Trophoblast cell (in vitro differentiated cells and primary cell): Measurements from ENCODE around the gene BCAS4.
A peak's percentile ranks its signal among the peaks of the same experiment; 100 is the strongest.

ENCODE experiments used
- DNase-seq, 2 donors: peaks; one replicate each; pipeline ENCODE4 v3.0.0-alpha.2; 2016
- H2AFZ ChIP-seq: 2 replicates; pipeline ENCODE4 v1.6.1; 2013; ENCODE audit warnings: low read length, moderate library complexity, mild to moderate bottlenecking; ENCODE audit not compliant: insufficient read depth, poor library complexity
- H2AK5ac ChIP-seq: 2 replicates; pipeline ENCODE4 v1.6.1; 2013; ENCODE audit warnings: mild to moderate bottlenecking, low read length
- H2BK120ac ChIP-seq: 2 replicates; pipeline ENCODE4 v1.6.1; 2013; ENCODE audit warnings: low read length, mild to moderate bottlenecking, moderate library complexity; ENCODE audit not compliant: insufficient read depth, poor library complexity
- H2BK12ac ChIP-seq: 2 replicates; pipeline ENCODE4 v1.6.1; 2013; ENCODE audit warnings: mild to moderate bottlenecking, low read length, moderate library complexity
- H2BK5ac ChIP-seq: 2 replicates; pipeline ENCODE4 v1.6.1; 2013; ENCODE audit warnings: low read length, low read depth, moderate library complexity, mild to moderate bottlenecking; ENCODE audit not compliant: poor library complexity
- H3K14ac ChIP-seq: 2 replicates; pipeline ENCODE4 v1.6.1; 2013; ENCODE audit warnings: mild to moderate bottlenecking, low read length
- H3K18ac ChIP-seq: 2 replicates; pipeline ENCODE4 v1.6.1; 2013; ENCODE audit warnings: mild to moderate bottlenecking, low read length
- H3K23ac ChIP-seq: 2 replicates; pipeline ENCODE4 v1.6.1; 2013; ENCODE audit warnings: low read length
- H3K27ac ChIP-seq: 2 replicates; pipeline ENCODE4 v1.5.1; 2013; ENCODE audit warnings: low read depth, mild to moderate bottlenecking, inconsistent platforms, low read length, moderate library complexity
- H3K27me3 ChIP-seq: 2 replicates; pipeline ENCODE4 v1.6.1; 2013; ENCODE audit warnings: inconsistent platforms, mild to moderate bottlenecking, low read length, moderate library complexity; ENCODE audit not compliant: insufficient read depth
- H3K36me3 ChIP-seq, 2 experiments: 1 replicate in 1 of 2; 2 replicates in 1 of 2; pipeline ENCODE4 v1.6.1; 2013; ENCODE audit warnings: low read length in 2 of 2, mild to moderate bottlenecking in 2 of 2, moderate library complexity in 1 of 2; ENCODE audit not compliant: insufficient read depth in 2 of 2, control insufficient read depth in 1 of 2
- H3K4ac ChIP-seq: 2 replicates; pipeline ENCODE4 v1.6.1; 2013; ENCODE audit warnings: low read depth, mild to moderate bottlenecking, low read length, moderate library complexity
- H3K4me1 ChIP-seq, 2 experiments: 1 replicate in 1 of 2; 2 replicates in 1 of 2; pipeline ENCODE4 v1.6.1; 2013; ENCODE audit warnings: low read length in 2 of 2, mild to moderate bottlenecking in 2 of 2, moderate library complexity in 1 of 2; ENCODE audit not compliant: insufficient read depth in 2 of 2, control insufficient read depth in 1 of 2
- H3K4me2 ChIP-seq: 2 replicates; pipeline ENCODE4 v1.6.1; 2013; ENCODE audit warnings: inconsistent platforms, mild to moderate bottlenecking, low read length, moderate library complexity
- H3K4me3 ChIP-seq: 2 replicates; pipeline ENCODE4 v1.5.1; 2013; ENCODE audit warnings: mild to moderate bottlenecking, low read depth, low read length, inconsistent platforms
- H3K79me1 ChIP-seq: one replicate; pipeline ENCODE4 v1.6.1; 2013; ENCODE audit warnings: low read length
- H3K79me2 ChIP-seq: 2 replicates; pipeline ENCODE4 v1.6.1; 2013; ENCODE audit warnings: low read length, mild to moderate bottlenecking; ENCODE audit not compliant: control insufficient read depth, insufficient read depth, poor library complexity
- H3K9ac ChIP-seq: 2 replicates; pipeline ENCODE4 v1.6.1; 2013; ENCODE audit warnings: mild to moderate bottlenecking, low read length
- H3K9me3 ChIP-seq: 2 replicates; pipeline ENCODE4 v1.6.1; 2013; ENCODE audit warnings: low read depth, mild to moderate bottlenecking, control low read depth, inconsistent platforms, low read length; ENCODE audit not compliant: insufficient read depth
- H4K12ac ChIP-seq: 2 replicates; pipeline ENCODE4 v1.6.1; 2013; ENCODE audit warnings: low read depth, mild to moderate bottlenecking, low read length, moderate library complexity
- H4K8ac ChIP-seq: 2 replicates; pipeline ENCODE4 v1.6.1; 2013; ENCODE audit warnings: low read depth, mild to moderate bottlenecking, low read length, moderate library complexity
- H4K91ac ChIP-seq: one replicate; pipeline ENCODE4 v1.6.1; 2013; ENCODE audit warnings: low read depth, mild to moderate bottlenecking, low read length, moderate library complexity
- WGBS: extraction: QIAGEN DNeasy Blood & Tissue Kit; methylation state at CpG from one replicate; pipeline ENCODE4 v1.1.7; 2013; ENCODE audit warnings: missing lambda C conversion rate; ENCODE audit not compliant: insufficient read length, insufficient coverage; ENCODE audit errors: extremely low coverage; 5-methylcytosine and 5-hydroxymethylcytosine counted together

BCAS4 gene

GRCh38 chr20:50850721-50851286 lies 55.9 kb downstream of the BCAS4 start:
- Histone ChIP-seq H2BK5ac (no peak overlapping the region), H3K79me2 (no peaks in the 10 kb centered on the region), H3K4me2 (no peak overlapping the region), H3K9me3 (peaks cover 5% of the 10 kb centered on the region), H3K14ac (no peak overlapping the region), H4K91ac (no peak overlapping the region), H3K9ac (no peak overlapping the region), H3K27me3 (no peaks in the 10 kb centered on the region), H2BK120ac (no peak overlapping the region), H2BK12ac (no peak overlapping the region), H3K79me1 (no peaks in the 10 kb centered on the region), H3K4me3 (no peak overlapping the region), H3K4me1 (peaks cover under 1 to 1% of the 10 kb centered on the region in 2 experiments), H2AK5ac (no peak overlapping the region), H4K12ac (no peak overlapping the region), H2AFZ (no peak overlapping the region), H3K27ac (no peak overlapping the region), H3K23ac (no peak overlapping the region), H3K18ac (no peak overlapping the region), H3K4ac (no peak overlapping the region), H4K8ac (no peak overlapping the region), H3K36me3 (no peaks in the 10 kb centered on the region)
- no peak for DNase-seq
- no CpG with 5 or more reads among the region's 13 CpGs for WGBS

GRCh38 chr20:50852085-50852484 lies 57.2 kb downstream of the BCAS4 start:
- no peak overlapping the region for H3K23ac ChIP-seq

GRCh38 chr20:50854506-50855249 lies 59.8 kb downstream of the BCAS4 start:
- H3K4me1 ChIP-seq, result peaks cover 3 to 6% of the 10 kb centered on the region in 2 experiments
- no peak overlapping the region for H3K23ac ChIP-seq
- H4K12ac ChIP-seq, result no peak overlapping the region
- no peak overlapping the region for H2BK120ac ChIP-seq
- DNase-seq, result no peak
- H3K27me3 ChIP-seq, result no peaks in the 10 kb centered on the region
- no peaks in the 10 kb centered on the region for H3K36me3 ChIP-seq
- no peak overlapping the region for H3K18ac ChIP-seq
- no peaks in the 10 kb centered on the region for H3K79me2 ChIP-seq
- H2AFZ ChIP-seq, result no peak overlapping the region
- H3K4ac ChIP-seq, result no peak overlapping the region
- H3K9ac ChIP-seq, result no peak overlapping the region
- H4K8ac ChIP-seq, result no peak overlapping the region
- H3K79me1 ChIP-seq, result no peaks in the 10 kb centered on the region
- no peak overlapping the region for H3K27ac ChIP-seq
- no peak overlapping the region for H2BK12ac ChIP-seq
- H2AK5ac ChIP-seq, result no peak overlapping the region
- H3K14ac ChIP-seq, result no peak overlapping the region
- no peak overlapping the region for H3K4me2 ChIP-seq
- H4K91ac ChIP-seq, result no peak overlapping the region
- peaks cover 5% of the 10 kb centered on the region for H3K9me3 ChIP-seq
- H2BK5ac ChIP-seq, result no peak overlapping the region
- WGBS, result no CpG with 5 or more reads among the region's 18 CpGs
- no peak overlapping the region for H3K4me3 ChIP-seq

More at GRCh38 chr20:50852085-50852484, 57.2 kb downstream of the BCAS4 start:
- no peak overlapping the region for H2AK5ac ChIP-seq
- H2BK5ac ChIP-seq, result no peak overlapping the region
- no peak overlapping the region for H3K4me3 ChIP-seq
- WGBS, result no CpG with 5 or more reads among the region's 9 CpGs
- H3K9ac ChIP-seq, result no peak overlapping the region
- H3K27me3 ChIP-seq, result no peaks in the 10 kb centered on the region
- H3K79me2 ChIP-seq, result no peaks in the 10 kb centered on the region
- no peak overlapping the region for H2BK120ac ChIP-seq
- DNase-seq, result no peak
- H2AFZ ChIP-seq, result no peak overlapping the region
- H2BK12ac ChIP-seq, result no peak overlapping the region
- H3K18ac ChIP-seq, result no peak overlapping the region
- H4K8ac ChIP-seq, result no peak overlapping the region
- H3K4me1 ChIP-seq, result peaks cover 3 to 6% of the 10 kb centered on the region in 2 experiments
- no peak overlapping the region for H4K91ac ChIP-seq
- no peak overlapping the region for H3K27ac ChIP-seq
- no peak overlapping the region for H3K4ac ChIP-seq
- no peak overlapping the region for H3K4me2 ChIP-seq
- H3K9me3 ChIP-seq, result peaks cover 5% of the 10 kb centered on the region
- H3K79me1 ChIP-seq, result no peaks in the 10 kb centered on the region
- H3K14ac ChIP-seq, result no peak overlapping the region
- H4K12ac ChIP-seq, result no peak overlapping the region
- H3K36me3 ChIP-seq, result no peaks in the 10 kb centered on the region

GRCh38 chr20:50855498-50856474 lies 60.9 kb downstream of the BCAS4 start:
- Histone ChIP-seq H3K79me2 (no peaks in the 10 kb centered on the region), H2BK120ac (no peak overlapping the region), H4K8ac (no peak overlapping the region), H3K27ac (no peak overlapping the region), H3K9ac (no peak overlapping the region), H3K79me1 (no peaks in the 10 kb centered on the region), H3K4me3 (no peak overlapping the region), H3K4me2 (no peak overlapping the region), H2AFZ (no peak overlapping the region), H2BK12ac (no peak overlapping the region), H2AK5ac (no peak overlapping the region), H3K23ac (no peak overlapping the region), H3K9me3 (peaks cover 5% of the 10 kb centered on the region), H3K27me3 (no peaks in the 10 kb centered on the region), H3K18ac (no peak overlapping the region), H4K12ac (no peak overlapping the region), H3K4ac (no peak overlapping the region), H2BK5ac (no peak overlapping the region), H4K91ac (no peak overlapping the region), H3K36me3 (no peaks in the 10 kb centered on the region), H3K4me1 (peaks cover 3 to 6% of the 10 kb centered on the region in 2 experiments), H3K14ac (no peak overlapping the region)
- DNase-seq, result peak; percentile 39 to 58
- no CpG with 5 or more reads among the region's 23 CpGs for WGBS
